Natural killer cell (primary cell): ENCODE results near the gene EFCAB6. TPM values are rescaled to one million over a fixed set of nuclear protein-coding genes. Genes with fewer than 3 reads are reported as not detected.

Experiments
- ATAC-seq, 3 donors: fragments of 150-1000 bp in 2 of 3; fragments of 200-7000 bp in 1 of 3; cut with Tn5 transposase; 1 replicate in 1 of 3; 2 replicates in 2 of 3; pipeline ENCODE4 v1.10.0; 2021; ENCODE audit warnings: mild to moderate bottlenecking in 2 of 3, moderate library complexity in 2 of 3
- DNase-seq, 2 donors: peaks; one replicate each; pipeline versions ENCODE4 v3.0.0 to v3.0.0-alpha.2; 2013 to 2021; ENCODE audit warnings: mixed read lengths in 1 of 2
- H3K27ac ChIP-seq: one replicate; pipeline ENCODE4 v1.5.1; 2013; ENCODE audit warnings: mild to moderate bottlenecking, low read length
- H3K27me3 ChIP-seq: one replicate; pipeline ENCODE4 v1.6.1; 2013; ENCODE audit warnings: low read length; ENCODE audit not compliant: control insufficient read depth, insufficient read depth
- H3K36me3 ChIP-seq: one replicate; pipeline ENCODE4 v1.6.1; 2013; ENCODE audit warnings: low read length; ENCODE audit not compliant: control insufficient read depth, insufficient read depth
- H3K4me1 ChIP-seq: one replicate; pipeline ENCODE4 v1.6.1; 2013; ENCODE audit warnings: low read length; ENCODE audit not compliant: control insufficient read depth, insufficient read depth
- H3K4me3 ChIP-seq: one replicate; pipeline ENCODE4 v1.5.1; 2013; ENCODE audit warnings: low read length
- H3K9me3 ChIP-seq: one replicate; pipeline ENCODE4 v1.6.1; 2013; ENCODE audit warnings: low read length; ENCODE audit not compliant: control insufficient read depth, insufficient read depth
- H3K27ac Mint-ChIP-seq, 2 donors: one replicate each; pipeline ENCODE4 v1.8.0; 2022; ENCODE audit warnings: mild to moderate bottlenecking in 2 of 2, mixed read lengths in 2 of 2, moderate library complexity in 1 of 2
- H3K27me3 Mint-ChIP-seq, 2 donors: one replicate each; pipeline ENCODE4 v1.8.0; 2022; ENCODE audit warnings: low read depth in 2 of 2, mixed read lengths in 2 of 2
- H3K36me3 Mint-ChIP-seq: one replicate; pipeline ENCODE4 v1.8.0; 2022; ENCODE audit warnings: mixed read lengths
- H3K4me1 Mint-ChIP-seq, 2 donors: one replicate each; pipeline ENCODE4 v1.8.0; 2022; ENCODE audit warnings: mixed read lengths in 2 of 2
- H3K4me3 Mint-ChIP-seq: one replicate; pipeline ENCODE4 v1.8.0; 2022; ENCODE audit warnings: mild to moderate bottlenecking, moderate library complexity, mixed read lengths
- H3K9me3 Mint-ChIP-seq, 2 donors: one replicate each; pipeline ENCODE4 v1.8.0; 2022; ENCODE audit warnings: mixed read lengths in 2 of 2
- WGBS: methylation state at CpG from one replicate; pipeline ENCODE4 v1.1.7; 2013; ENCODE audit warnings: missing lambda C conversion rate; ENCODE audit not compliant: insufficient coverage; 5-methylcytosine and 5-hydroxymethylcytosine counted together
- intact Hi-C: fragments of 100-400 bp; cut with micrococcal nuclease; formaldehyde crosslinking; loops from one replicate; pipeline ENCODE4 v1.14.2; 2022
- total RNA-seq, 4 donors: library from RNA; stranded (reverse); fragments of 120-200 nt in 1 of 4; gene quantifications; one replicate each; pipeline versions ENCODE4 v1.2.3 to v1.2.4, GENCODE V29; 2013 to 2022
- TF ChIP-seq, protein P1 (sequence below): fragments of 200-600 bp; IDR thresholded peaks from one replicate; pipeline ENCODE4 v1.8.0; 2022; ENCODE audit warnings: antibody characterized with exemption

The EFCAB6 gene
- total RNA-seq, 3 donors from 2014 or later (not counting 1 experiment from before 2014, with no cell fraction given), result 0.23 to 0.35 (median 0.26) TPM

DNA sequence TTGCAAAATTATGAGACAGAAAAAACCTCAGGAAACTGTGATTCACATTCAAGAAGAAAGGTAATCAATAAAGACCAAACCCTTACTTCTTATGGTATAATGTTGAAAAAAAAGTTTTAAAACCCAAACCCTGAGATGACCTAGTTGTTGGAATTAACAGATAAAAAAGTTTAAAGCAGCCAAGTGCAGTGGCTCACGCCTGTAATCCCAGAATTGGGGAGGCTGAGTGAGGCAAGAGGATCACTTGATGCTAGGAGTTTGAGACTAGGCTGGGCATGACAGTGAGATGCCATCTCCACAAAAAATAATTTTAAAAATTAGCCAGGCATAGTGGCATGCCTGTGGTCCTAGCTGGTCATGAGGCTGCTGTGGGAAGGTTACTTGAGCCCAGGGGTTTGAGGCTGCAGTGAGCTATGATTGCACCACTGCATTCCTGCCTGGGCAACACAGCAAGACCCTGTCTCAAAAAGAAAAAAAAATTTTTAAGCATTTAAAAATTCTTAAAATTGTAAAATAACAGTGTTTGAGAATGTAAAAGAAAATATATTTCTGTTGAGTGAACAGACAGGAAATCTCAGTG, 85.1 kb downstream of the EFCAB6 start:
- DNase-seq, result no peak
- Mint-ChIP-seq H3K27ac (no peak overlapping the region), H3K36me3 (no peaks in the 10 kb centered on the region), H3K4me3 (no peak overlapping the region), H3K27me3 (peaks cover 16 to 18% of the 10 kb centered on the region in 2 donors), H3K4me1 (peaks cover 0 to 5% of the 10 kb centered on the region in 2 donors), H3K9me3 (no peaks in the 10 kb centered on the region)
- intact Hi-C loops, result no loop called here
- Histone ChIP-seq H3K36me3 (no peaks in the 10 kb centered on the region), H3K27ac (no peak overlapping the region), H3K27me3 (no peaks in the 10 kb centered on the region), H3K9me3 (no peaks in the 10 kb centered on the region), H3K4me3 (no peak overlapping the region), H3K4me1 (no peaks in the 10 kb centered on the region)
- WGBS, result 80% methylated on average over 1 of the region's 1 CpG
- ATAC-seq, result no peak
- TF ChIP-seq, protein P1, sequence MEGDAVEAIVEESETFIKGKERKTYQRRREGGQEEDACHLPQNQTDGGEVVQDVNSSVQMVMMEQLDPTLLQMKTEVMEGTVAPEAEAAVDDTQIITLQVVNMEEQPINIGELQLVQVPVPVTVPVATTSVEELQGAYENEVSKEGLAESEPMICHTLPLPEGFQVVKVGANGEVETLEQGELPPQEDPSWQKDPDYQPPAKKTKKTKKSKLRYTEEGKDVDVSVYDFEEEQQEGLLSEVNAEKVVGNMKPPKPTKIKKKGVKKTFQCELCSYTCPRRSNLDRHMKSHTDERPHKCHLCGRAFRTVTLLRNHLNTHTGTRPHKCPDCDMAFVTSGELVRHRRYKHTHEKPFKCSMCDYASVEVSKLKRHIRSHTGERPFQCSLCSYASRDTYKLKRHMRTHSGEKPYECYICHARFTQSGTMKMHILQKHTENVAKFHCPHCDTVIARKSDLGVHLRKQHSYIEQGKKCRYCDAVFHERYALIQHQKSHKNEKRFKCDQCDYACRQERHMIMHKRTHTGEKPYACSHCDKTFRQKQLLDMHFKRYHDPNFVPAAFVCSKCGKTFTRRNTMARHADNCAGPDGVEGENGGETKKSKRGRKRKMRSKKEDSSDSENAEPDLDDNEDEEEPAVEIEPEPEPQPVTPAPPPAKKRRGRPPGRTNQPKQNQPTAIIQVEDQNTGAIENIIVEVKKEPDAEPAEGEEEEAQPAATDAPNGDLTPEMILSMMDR, result no peak

DNA sequence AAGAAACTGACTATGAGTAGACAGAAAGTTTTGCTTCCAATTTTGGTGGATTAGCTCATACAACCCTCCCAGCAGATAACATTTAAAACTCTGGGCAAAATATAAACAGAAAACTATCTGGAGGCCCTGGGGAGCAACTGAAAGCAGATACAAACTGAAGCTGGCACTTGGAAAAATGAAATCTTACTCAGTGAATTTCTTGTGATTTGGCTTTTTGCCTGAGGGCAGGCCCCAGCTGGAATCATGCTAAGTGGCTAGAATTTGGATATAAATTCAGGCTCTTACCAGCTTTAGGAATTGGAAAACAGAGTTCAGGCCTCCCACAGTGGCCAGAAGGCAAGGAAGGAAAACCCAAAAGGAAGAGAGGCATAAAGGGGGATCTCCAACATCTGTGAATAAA, 85.8 kb downstream of the EFCAB6 start:
- H3K27ac Mint-ChIP-seq, result no peak overlapping the region
- no peak overlapping the region for H3K4me3 Mint-ChIP-seq
- H3K36me3 Mint-ChIP-seq, result no peaks in the 10 kb centered on the region
- no peaks in the 10 kb centered on the region for H3K9me3 ChIP-seq
- no peaks in the 10 kb centered on the region for H3K27me3 ChIP-seq
- no peaks in the 10 kb centered on the region for H3K9me3 Mint-ChIP-seq
- DNase-seq (no peak), ATAC-seq (no peak)
- H3K36me3 ChIP-seq, result no peaks in the 10 kb centered on the region
- H3K4me1 ChIP-seq, result no peaks in the 10 kb centered on the region
- TF ChIP-seq, protein P1, result no peak
- intact Hi-C loops, result no loop called here
- no peak overlapping the region for H3K4me3 ChIP-seq
- peaks cover 0 to 5% of the 10 kb centered on the region in 2 donors for H3K4me1 Mint-ChIP-seq
- H3K27me3 Mint-ChIP-seq, result peaks cover 18% of the 10 kb centered on the region in 2 donors
- no peak overlapping the region for H3K27ac ChIP-seq

DNA sequence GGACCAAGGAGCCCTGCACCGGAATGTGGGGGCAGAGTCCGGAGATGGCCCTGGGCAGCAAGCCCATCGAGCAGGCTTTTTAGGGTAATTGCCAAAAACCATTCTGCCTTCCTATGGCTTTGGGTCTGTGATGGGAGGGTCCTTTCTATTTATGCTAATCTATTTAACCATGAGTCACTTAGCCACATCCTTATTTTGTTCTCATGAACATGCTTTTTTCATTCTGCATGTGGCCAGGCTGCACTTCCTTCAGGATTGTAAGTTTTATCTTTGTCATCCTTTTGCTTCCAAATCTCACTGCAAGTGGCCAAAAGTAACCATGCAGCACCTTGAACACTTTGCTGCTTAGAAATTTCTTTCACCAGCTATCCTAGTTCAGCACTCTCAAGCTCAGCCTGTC, 88.3 kb downstream of the EFCAB6 start:
- 60% methylated on average over 3 of the region's 3 CpGs for WGBS
- ATAC-seq (no peak), DNase-seq (no peak)
- Mint-ChIP-seq H3K27ac (no peak overlapping the region), H3K4me1 (peaks cover 0 to 5% of the 10 kb centered on the region in 2 donors), H3K36me3 (no peaks in the 10 kb centered on the region), H3K9me3 (no peaks in the 10 kb centered on the region), H3K27me3 (peaks cover 7 to 16% of the 10 kb centered on the region in 2 donors), H3K4me3 (no peak overlapping the region)
- TF ChIP-seq, protein P1, result no peak
- no peaks in the 10 kb centered on the region for H3K36me3 ChIP-seq
- intact Hi-C loops, result no loop called here
- no peaks in the 10 kb centered on the region for H3K27me3 ChIP-seq
- H3K4me1 ChIP-seq, result no peaks in the 10 kb centered on the region
- no peak overlapping the region for H3K27ac ChIP-seq
- no peak overlapping the region for H3K4me3 ChIP-seq
- H3K9me3 ChIP-seq, result no peaks in the 10 kb centered on the region

DNA sequence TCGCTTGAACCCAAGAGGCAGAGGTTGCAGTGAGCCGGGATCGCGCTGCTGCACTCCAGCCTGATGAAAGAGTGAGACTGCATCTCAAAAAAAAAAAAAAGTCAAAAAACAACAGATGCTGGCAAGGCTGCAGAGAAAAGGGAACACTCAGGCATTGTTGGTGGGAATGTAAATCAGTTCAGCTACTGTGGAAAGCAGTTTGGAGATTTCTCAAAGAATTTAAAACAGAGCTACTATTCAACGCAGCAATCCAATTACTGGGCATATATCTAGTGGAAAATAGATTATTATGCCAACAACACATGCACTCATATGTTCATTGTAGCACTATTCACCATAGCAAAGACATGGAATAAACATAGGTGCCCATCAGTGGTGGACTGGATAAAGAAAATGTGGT, 89.7 kb downstream of the EFCAB6 start:
- Mint-ChIP-seq H3K4me3 (no peak overlapping the region), H3K27ac (no peak overlapping the region), H3K4me1 (peaks cover 0 to 5% of the 10 kb centered on the region in 2 donors), H3K27me3 (peaks cover 5 to 10% of the 10 kb centered on the region in 2 donors), H3K36me3 (no peaks in the 10 kb centered on the region), H3K9me3 (no peaks in the 10 kb centered on the region)
- WGBS, result 100% methylated on average over 4 of the region's 5 CpGs
- Histone ChIP-seq H3K9me3 (no peaks in the 10 kb centered on the region), H3K36me3 (no peaks in the 10 kb centered on the region), H3K27me3 (no peaks in the 10 kb centered on the region), H3K4me1 (no peaks in the 10 kb centered on the region), H3K27ac (no peak overlapping the region), H3K4me3 (no peak overlapping the region)
- ATAC-seq, result no peak
- TF ChIP-seq, protein P1, result no peak
- intact Hi-C loops, result no loop called here
- no peak for DNase-seq
